IMR-90 (cell line): ENCODE measurements around the gene VAMP8.

ENCODE experiments used
- RFX5 ChIP-seq: IDR thresholded peaks from 2 replicates; pipeline ENCODE4 v1.8.0; 2012; ENCODE audit warnings: low read depth, mild to moderate bottlenecking, low read length, moderate library complexity
- TF ChIP-seq, protein P1 (sequence below): conservative IDR thresholded peaks from 2 replicates; pipeline ENCODE4 v1.5.1; 2012; ENCODE audit warnings: mild to moderate bottlenecking, low read depth, low read length, improper control_type of control experiment

GRCh38 chr2:85597241-85597640, 19.9 kb downstream of the VAMP8 start:
- TF ChIP-seq RFX5 = no peak
- TF ChIP-seq, protein P1, sequence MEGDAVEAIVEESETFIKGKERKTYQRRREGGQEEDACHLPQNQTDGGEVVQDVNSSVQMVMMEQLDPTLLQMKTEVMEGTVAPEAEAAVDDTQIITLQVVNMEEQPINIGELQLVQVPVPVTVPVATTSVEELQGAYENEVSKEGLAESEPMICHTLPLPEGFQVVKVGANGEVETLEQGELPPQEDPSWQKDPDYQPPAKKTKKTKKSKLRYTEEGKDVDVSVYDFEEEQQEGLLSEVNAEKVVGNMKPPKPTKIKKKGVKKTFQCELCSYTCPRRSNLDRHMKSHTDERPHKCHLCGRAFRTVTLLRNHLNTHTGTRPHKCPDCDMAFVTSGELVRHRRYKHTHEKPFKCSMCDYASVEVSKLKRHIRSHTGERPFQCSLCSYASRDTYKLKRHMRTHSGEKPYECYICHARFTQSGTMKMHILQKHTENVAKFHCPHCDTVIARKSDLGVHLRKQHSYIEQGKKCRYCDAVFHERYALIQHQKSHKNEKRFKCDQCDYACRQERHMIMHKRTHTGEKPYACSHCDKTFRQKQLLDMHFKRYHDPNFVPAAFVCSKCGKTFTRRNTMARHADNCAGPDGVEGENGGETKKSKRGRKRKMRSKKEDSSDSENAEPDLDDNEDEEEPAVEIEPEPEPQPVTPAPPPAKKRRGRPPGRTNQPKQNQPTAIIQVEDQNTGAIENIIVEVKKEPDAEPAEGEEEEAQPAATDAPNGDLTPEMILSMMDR = no peak
